ENCODE data around the gene MOSPD2.

GRCh38 chrX:14829643-14830042 is 43.6 kb upstream of the MOSPD2 start:
- TF ChIP-seq POLR2A (IDR thresholded peaks at IDR 0.05) = no peak
- no peak for TF ChIP-seq CTCF (IDR thresholded peaks at IDR 0.05)
